Measurements from ENCODE around the gene SLC9A6.

GRCh38 chrX:135988245-135988644, 3.0 kb downstream of the SLC9A6 start:
- TF ChIP-seq CTCF (IDR thresholded peaks at IDR 0.05) = no peak
- no peak for TF ChIP-seq EP300 (IDR thresholded peaks at IDR 0.05)
- no peak for TF ChIP-seq POLR2A (IDR thresholded peaks at IDR 0.05)
